ENCODE results near the gene ANKRD17.

The ANKRD17 gene

DNA sequence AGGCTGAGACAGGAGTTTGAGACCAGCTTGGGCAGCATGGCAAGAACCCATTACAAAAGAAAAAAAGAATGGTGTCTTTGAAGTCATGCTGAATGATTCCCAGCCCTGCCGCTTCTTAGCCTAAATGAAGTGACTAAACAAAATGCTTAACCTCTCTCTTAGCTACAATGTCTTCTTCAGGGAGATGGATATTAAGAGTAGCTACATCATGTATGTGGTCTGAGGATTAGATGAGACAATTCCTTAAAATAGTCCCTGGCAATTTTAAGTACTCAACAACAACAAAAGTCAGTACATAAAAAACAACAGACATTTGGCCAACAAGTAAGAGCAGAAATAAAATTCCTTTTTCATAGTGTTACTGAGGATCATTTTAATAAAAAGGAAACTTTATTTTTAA lies 124.8 kb downstream of the ANKRD17 start:
- no peak overlapping the region for H3K4me3 ChIP-seq (ENCODE audit: low read depth, low read length)
- TF ChIP-seq, protein P1, sequence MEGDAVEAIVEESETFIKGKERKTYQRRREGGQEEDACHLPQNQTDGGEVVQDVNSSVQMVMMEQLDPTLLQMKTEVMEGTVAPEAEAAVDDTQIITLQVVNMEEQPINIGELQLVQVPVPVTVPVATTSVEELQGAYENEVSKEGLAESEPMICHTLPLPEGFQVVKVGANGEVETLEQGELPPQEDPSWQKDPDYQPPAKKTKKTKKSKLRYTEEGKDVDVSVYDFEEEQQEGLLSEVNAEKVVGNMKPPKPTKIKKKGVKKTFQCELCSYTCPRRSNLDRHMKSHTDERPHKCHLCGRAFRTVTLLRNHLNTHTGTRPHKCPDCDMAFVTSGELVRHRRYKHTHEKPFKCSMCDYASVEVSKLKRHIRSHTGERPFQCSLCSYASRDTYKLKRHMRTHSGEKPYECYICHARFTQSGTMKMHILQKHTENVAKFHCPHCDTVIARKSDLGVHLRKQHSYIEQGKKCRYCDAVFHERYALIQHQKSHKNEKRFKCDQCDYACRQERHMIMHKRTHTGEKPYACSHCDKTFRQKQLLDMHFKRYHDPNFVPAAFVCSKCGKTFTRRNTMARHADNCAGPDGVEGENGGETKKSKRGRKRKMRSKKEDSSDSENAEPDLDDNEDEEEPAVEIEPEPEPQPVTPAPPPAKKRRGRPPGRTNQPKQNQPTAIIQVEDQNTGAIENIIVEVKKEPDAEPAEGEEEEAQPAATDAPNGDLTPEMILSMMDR (IDR thresholded peaks at IDR 0.05; ENCODE audit: control insufficient read depth, extremely low read depth, insufficient read depth): no peak
- no peak for DNase-seq (ENCODE audit: low read depth)

- DNase-seq (ENCODE audit: low read depth): no peak
- TF ChIP-seq, protein P1 (IDR thresholded peaks at IDR 0.05; ENCODE audit: control insufficient read depth, extremely low read depth, insufficient read depth): no peak
- no peak overlapping the region for H3K4me3 ChIP-seq (ENCODE audit: low read depth, low read length)
These were observed 127.3 kb downstream of the ANKRD17 start for GRCh38 chr4:73131281-73131680.

GRCh38 chr4:73129319-73129718 lies 129.3 kb downstream of the ANKRD17 start:
- DNase-seq (ENCODE audit: low read depth): no peak
- TF ChIP-seq, protein P1 (IDR thresholded peaks at IDR 0.05; ENCODE audit: control insufficient read depth, extremely low read depth, insufficient read depth): no peak
- no peak overlapping the region for H3K4me3 ChIP-seq (ENCODE audit: low read depth, low read length)

- no peak for DNase-seq (ENCODE audit: low read depth)
- TF ChIP-seq, protein P1 (IDR thresholded peaks at IDR 0.05; ENCODE audit: control insufficient read depth, extremely low read depth, insufficient read depth): peak; percentile 45
- no peak overlapping the region for H3K4me3 ChIP-seq (ENCODE audit: low read depth, low read length)
These were observed 130.7 kb downstream of the ANKRD17 start for GRCh38 chr4:73127839-73128453.

DNA sequence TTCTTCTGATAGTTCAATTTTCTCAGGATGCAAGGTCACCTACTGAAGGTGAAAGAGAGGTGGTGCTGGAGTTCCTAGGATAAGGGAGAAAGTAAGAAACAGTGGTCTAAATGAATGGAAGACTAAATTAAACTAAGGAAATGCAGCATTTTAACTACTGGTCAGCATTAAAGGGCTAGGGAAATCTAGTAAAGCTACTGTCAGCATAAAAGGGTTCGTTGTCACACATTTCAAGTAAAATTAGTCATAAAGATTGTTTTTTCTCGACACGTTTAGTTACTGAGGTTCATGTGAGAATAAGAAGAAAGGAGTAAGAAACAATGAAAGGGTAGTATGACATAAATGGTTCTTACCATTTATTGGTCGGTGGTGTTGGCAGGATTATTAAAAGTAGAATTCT lies 149.1 kb downstream of the ANKRD17 start:
- TF ChIP-seq, protein P1 (IDR thresholded peaks at IDR 0.05; ENCODE audit: control insufficient read depth, extremely low read depth, insufficient read depth): no peak
- no peak for DNase-seq (ENCODE audit: low read depth)
- no peak overlapping the region for H3K4me3 ChIP-seq (ENCODE audit: low read depth, low read length)

DNA sequence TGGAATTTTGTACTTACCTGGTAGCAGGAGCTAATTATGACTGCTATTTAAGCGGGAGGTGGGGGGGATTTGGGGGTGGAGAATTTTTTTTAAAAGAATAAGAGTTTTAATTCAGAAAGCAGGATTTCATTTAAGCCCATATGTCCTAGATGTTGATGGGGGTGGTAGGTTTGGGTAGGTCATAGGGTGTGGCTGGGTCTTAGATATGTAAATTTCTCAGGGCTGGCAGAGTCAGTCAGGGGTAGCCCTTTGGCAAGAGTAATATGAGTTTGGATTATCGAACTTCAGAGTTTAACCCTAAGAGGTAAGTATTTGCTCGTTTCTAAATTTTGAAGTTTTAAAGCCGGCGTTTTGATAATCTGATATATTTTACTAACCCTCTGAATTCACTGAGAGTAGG lies 153.9 kb downstream of the ANKRD17 start:
- no peak overlapping the region for H3K4me3 ChIP-seq (ENCODE audit: low read depth, low read length)
- TF ChIP-seq, protein P1 (IDR thresholded peaks at IDR 0.05; ENCODE audit: control insufficient read depth, extremely low read depth, insufficient read depth): no peak
- no peak for DNase-seq (ENCODE audit: low read depth)

Data from LNCaP clone FGC (cell line).